Thyroid gland (tissue), 4 donors: ENCODE measurements around the gene HP1BP3. TPM values are rescaled to one million over a fixed set of nuclear protein-coding genes. Genes with fewer than 3 reads are reported as not detected.

Source experiments
- DNase-seq, 2 donors: peaks; one replicate each; pipeline ENCODE4 v3.0.0-alpha.2; 2019
- H3K27ac ChIP-seq, 3 donors: fragments of 200-600 bp; sonication (generic); 1 replicate in 2 of 3; 2 replicates in 1 of 3; pipeline ENCODE4 v1.5.1; 2016 to 2019; ENCODE audit warnings: mild to moderate bottlenecking in 1 of 3, moderate library complexity in 1 of 3
- H3K27me3 ChIP-seq: fragments of 200-600 bp; sonication (generic); one replicate; pipeline ENCODE4 v1.5.1; 2019
- H3K36me3 ChIP-seq, 2 donors: fragments of 200-600 bp; sonication (generic); one replicate each; pipeline ENCODE4 v1.5.1; 2016 to 2019
- H3K4me1 ChIP-seq, 2 donors: fragments of 200-600 bp; sonication (generic); one replicate each; pipeline ENCODE4 v1.5.1; 2017 to 2019
- H3K4me3 ChIP-seq, 3 donors: fragments of 200-600 bp; sonication (generic); replicated peaks in 1 of 3; 1 replicate in 2 of 3; 2 replicates in 1 of 3; pipeline ENCODE4 v1.5.1; 2016; ENCODE audit warnings: mild to moderate bottlenecking in 1 of 3
- H3K9me3 ChIP-seq: fragments of 200-600 bp; sonication (generic); one replicate; pipeline ENCODE4 v1.5.1; 2017
- CTCF ChIP-seq, 6 experiments: fragments of 200-600 bp in 3 of 6; fragments of 450-650 bp in 3 of 6; sonication (generic) in 3 of 6; IDR thresholded peaks; one replicate each; pipeline ENCODE4 v1.5.1; 2016 to 2019; ENCODE audit warnings: antibody characterized with exemption in 6 of 6, mild to moderate bottlenecking in 2 of 6, inconsistent platforms in 1 of 6, moderate library complexity in 1 of 6
- POLR2A ChIP-seq, 2 donors: fragments of 450-650 bp; IDR thresholded peaks; one replicate each; pipeline ENCODE4 v1.6.1; 2017; ENCODE audit warnings: antibody characterized with exemption in 2 of 2, mild to moderate bottlenecking in 2 of 2, moderate library complexity in 1 of 2
- WGBS, 2 donors: methylation state at CpG; one replicate each; pipeline ENCODE4 v1.1.5; 2017; 5-methylcytosine and 5-hydroxymethylcytosine counted together
- intact Hi-C: fragments of 100-400 bp; cut with DNase I; formaldehyde crosslinking; loops from one replicate; pipeline ENCODE4 v1.15.1; 2023
- total RNA-seq, 4 donors: library from RNA; depleted of rRNA; stranded (reverse); fragments of >200 nt; gene quantifications; one replicate each; pipeline ENCODE4 v1.2.3, GENCODE V29; 2016

Gene HP1BP3
- total RNA-seq, 4 donors from 2014 or later: 248 to 312 (median 280) TPM

- 87 to 92% methylated on average over 3 of the region's 3 CpGs for WGBS, 2 donors
Measured at GRCh38 chr1:20771780-20772179, 15.3 kb downstream of the HP1BP3 start.

GRCh38 chr1:20770314-20771087 is 16.6 kb downstream of the HP1BP3 start:
- H3K36me3 ChIP-seq: peaks cover 49 to 90% of the 10 kb centered on the region in 2 donors
- H3K9me3 ChIP-seq: no peaks in the 10 kb centered on the region
- no peaks in the 10 kb centered on the region for H3K4me1 ChIP-seq
- TF ChIP-seq CTCF (IDR thresholded peaks at IDR 0.05) (no peak), POLR2A (IDR thresholded peaks at IDR 0.05) (no peak)
- no peak overlapping the region for H3K27ac ChIP-seq
- no peaks in the 10 kb centered on the region for H3K27me3 ChIP-seq
- intact Hi-C loops: no loop called here
- no peak overlapping the region for H3K4me3 ChIP-seq
- DNase-seq: no peak
- 97% methylated on average over 6 of the region's 6 CpGs for WGBS, 2 donors

More at GRCh38 chr1:20771780-20772179, 15.3 kb downstream of the HP1BP3 start:
- Histone ChIP-seq H3K27ac (no peak overlapping the region), H3K4me3 (no peak overlapping the region), H3K4me1 (no peaks in the 10 kb centered on the region), H3K36me3 (peaks cover 53 to 84% of the 10 kb centered on the region in 2 donors), H3K27me3 (no peaks in the 10 kb centered on the region), H3K9me3 (no peaks in the 10 kb centered on the region)
- no peak for TF ChIP-seq CTCF (IDR thresholded peaks at IDR 0.05)
- no peak for TF ChIP-seq POLR2A (IDR thresholded peaks at IDR 0.05)
- no peak for DNase-seq
- intact Hi-C loops: no loop called here

- no peaks in the 10 kb centered on the region for H3K4me1 ChIP-seq
- H3K27me3 ChIP-seq: no peaks in the 10 kb centered on the region
- intact Hi-C loops: no loop called here
- no peak overlapping the region for H3K4me3 ChIP-seq
- no peak for DNase-seq
- H3K27ac ChIP-seq: no peak overlapping the region
- no peak for TF ChIP-seq POLR2A (IDR thresholded peaks at IDR 0.05)
- TF ChIP-seq CTCF (IDR thresholded peaks at IDR 0.05): no peak
- no peaks in the 10 kb centered on the region for H3K9me3 ChIP-seq
- peaks cover 57 to 91% of the 10 kb centered on the region in 2 donors for H3K36me3 ChIP-seq
Measured at GRCh38 chr1:20767271-20767670, 19.8 kb downstream of the HP1BP3 start.

GRCh38 chr1:20763417-20763816 is 23.7 kb downstream of the HP1BP3 start:
- WGBS, 2 donors: 94 to 95% methylated on average over 3 of the region's 3 CpGs
- H3K9me3 ChIP-seq: no peaks in the 10 kb centered on the region
- no peaks in the 10 kb centered on the region for H3K27me3 ChIP-seq
- H3K27ac ChIP-seq: no peak overlapping the region
- H3K4me1 ChIP-seq: peaks cover 0 to 4% of the 10 kb centered on the region in 2 donors
- TF ChIP-seq CTCF (IDR thresholded peaks at IDR 0.05) (no peak), POLR2A (IDR thresholded peaks at IDR 0.05) (no peak)
- no peak overlapping the region for H3K4me3 ChIP-seq
- no peak for DNase-seq
- H3K36me3 ChIP-seq: peaks cover 71 to 80% of the 10 kb centered on the region in 2 donors
- intact Hi-C loops: no loop called here

- no peak for DNase-seq
- Histone ChIP-seq H3K4me1 (peaks cover 0 to 4% of the 10 kb centered on the region in 2 donors), H3K27me3 (no peaks in the 10 kb centered on the region), H3K36me3 (peaks cover 74 to 81% of the 10 kb centered on the region in 2 donors), H3K9me3 (no peaks in the 10 kb centered on the region), H3K4me3 (no peak overlapping the region), H3K27ac (no peak overlapping the region)
- no peak for TF ChIP-seq CTCF (IDR thresholded peaks at IDR 0.05)
- no peak for TF ChIP-seq POLR2A (IDR thresholded peaks at IDR 0.05)
- 93 to 95% methylated on average over 6 of the region's 6 CpGs for WGBS, 2 donors
- intact Hi-C loops: no loop called here
Measured at GRCh38 chr1:20760322-20760721, 26.8 kb downstream of the HP1BP3 start.
